ENCODE results near the gene CCDC61.

CCDC61 gene

GRCh38 chr19:45973553-45974338, 21.5 kb upstream of the CCDC61 start, which contains the start of gene NOVA2:
Gene NOVA2 (minus strand): TSS chr19:45973865. CDS start chr19:45973351, 514 bp downstream.
- no peak within 1 kb of the TSS for H3K4me3 ChIP-seq (ENCODE audit: low read depth, low read length)
- no peak for TF ChIP-seq CTCF (IDR thresholded peaks at IDR 0.05; ENCODE audit: low read depth, low read length)

- no peak for TF ChIP-seq CTCF (IDR thresholded peaks at IDR 0.05; ENCODE audit: low read depth, low read length)
- no peak overlapping the region for H3K4me3 ChIP-seq (ENCODE audit: low read depth, low read length)
These were observed 19.8 kb upstream of the CCDC61 start for GRCh38 chr19:45975306-45976070.

- no peak for TF ChIP-seq CTCF (IDR thresholded peaks at IDR 0.05; ENCODE audit: low read depth, low read length)
These were observed 19.1 kb upstream of the CCDC61 start for GRCh38 chr19:45976178-45976577.

GRCh38 chr19:45978156-45978555, 17.1 kb upstream of the CCDC61 start:
- no peak for TF ChIP-seq CTCF (IDR thresholded peaks at IDR 0.05; ENCODE audit: low read depth, low read length)
- no peak overlapping the region for H3K4me3 ChIP-seq (ENCODE audit: low read depth, low read length)

More at GRCh38 chr19:45976178-45976577, 19.1 kb upstream of the CCDC61 start:
- H3K4me3 ChIP-seq (ENCODE audit: low read depth, low read length) = no peak overlapping the region

DNA sequence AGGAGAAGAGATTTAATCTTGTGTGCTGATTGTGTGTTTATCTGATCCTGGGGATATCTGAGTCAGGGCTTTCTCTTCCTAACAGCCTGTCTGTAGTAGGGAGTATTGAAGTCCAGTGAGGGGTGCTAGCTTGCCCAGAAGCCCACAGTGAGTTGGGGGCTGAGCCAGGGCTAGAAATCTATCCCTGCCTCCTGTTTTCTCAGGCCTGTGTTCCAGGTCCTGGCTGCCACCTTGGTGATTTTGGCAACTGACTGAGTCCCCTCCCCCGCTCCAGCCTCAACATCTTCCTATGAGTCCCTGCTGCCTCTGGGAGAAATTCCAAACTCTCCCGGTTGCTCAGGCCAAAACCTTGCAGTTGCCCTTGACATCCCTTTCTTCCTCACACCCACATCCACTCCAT, 13.9 kb upstream of the CCDC61 start:
- no peak overlapping the region for H3K4me3 ChIP-seq (ENCODE audit: low read depth, low read length)
- TF ChIP-seq CTCF (IDR thresholded peaks at IDR 0.05; ENCODE audit: low read depth, low read length) = no peak

- H3K4me3 ChIP-seq (ENCODE audit: low read depth, low read length) = no peak overlapping the region
- TF ChIP-seq CTCF (IDR thresholded peaks at IDR 0.05; ENCODE audit: low read depth, low read length) = no peak
These were observed 9.9 kb upstream of the CCDC61 start for GRCh38 chr19:45985321-45985720.
